ENCODE measurements around the gene F10.
"Not testable (repeated sequence)": the region's sequence is repeated elsewhere in the genome, so short reads cannot be mapped to it uniquely, and the experiment has no call there.

The F10 gene

GRCh38 chr13:113155982-113156655 lies 33.5 kb downstream of the F10 start:
- no peak for DNase-seq

DNA sequence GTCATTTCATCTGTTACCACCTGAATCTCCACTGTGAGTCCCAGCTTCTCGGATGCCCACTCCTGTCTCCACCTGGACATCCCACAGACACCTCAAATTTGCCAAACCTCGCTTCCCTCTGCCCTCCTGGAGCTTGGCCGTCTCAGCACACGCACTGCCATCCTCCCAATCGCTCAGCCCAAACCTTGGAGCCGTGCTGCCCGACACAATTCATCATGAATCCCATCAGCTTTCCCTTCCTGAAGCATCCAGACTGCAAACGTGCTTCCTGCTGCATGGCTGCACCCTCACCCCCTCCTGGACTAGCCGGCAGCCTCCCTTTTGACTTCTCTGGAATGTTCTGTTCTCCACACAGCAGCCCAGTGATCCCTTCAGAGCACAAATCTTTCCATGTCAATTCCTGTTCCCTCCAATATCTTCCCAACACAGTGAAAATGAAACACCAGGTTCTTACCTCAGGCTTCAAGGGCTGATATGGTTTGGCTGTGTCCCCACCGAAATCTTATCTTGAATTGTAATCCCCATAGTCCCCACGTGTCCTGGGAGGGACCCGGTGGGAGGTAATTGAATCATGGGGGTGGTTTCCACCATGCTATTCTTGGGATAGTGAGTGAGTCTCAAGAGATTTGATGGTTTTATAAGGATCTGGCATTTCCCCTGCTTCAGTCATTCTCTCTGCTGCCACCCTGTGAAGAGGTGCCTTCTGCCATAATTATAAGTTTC lies 34.8 kb downstream of the F10 start:
- no peak for DNase-seq

DNA sequence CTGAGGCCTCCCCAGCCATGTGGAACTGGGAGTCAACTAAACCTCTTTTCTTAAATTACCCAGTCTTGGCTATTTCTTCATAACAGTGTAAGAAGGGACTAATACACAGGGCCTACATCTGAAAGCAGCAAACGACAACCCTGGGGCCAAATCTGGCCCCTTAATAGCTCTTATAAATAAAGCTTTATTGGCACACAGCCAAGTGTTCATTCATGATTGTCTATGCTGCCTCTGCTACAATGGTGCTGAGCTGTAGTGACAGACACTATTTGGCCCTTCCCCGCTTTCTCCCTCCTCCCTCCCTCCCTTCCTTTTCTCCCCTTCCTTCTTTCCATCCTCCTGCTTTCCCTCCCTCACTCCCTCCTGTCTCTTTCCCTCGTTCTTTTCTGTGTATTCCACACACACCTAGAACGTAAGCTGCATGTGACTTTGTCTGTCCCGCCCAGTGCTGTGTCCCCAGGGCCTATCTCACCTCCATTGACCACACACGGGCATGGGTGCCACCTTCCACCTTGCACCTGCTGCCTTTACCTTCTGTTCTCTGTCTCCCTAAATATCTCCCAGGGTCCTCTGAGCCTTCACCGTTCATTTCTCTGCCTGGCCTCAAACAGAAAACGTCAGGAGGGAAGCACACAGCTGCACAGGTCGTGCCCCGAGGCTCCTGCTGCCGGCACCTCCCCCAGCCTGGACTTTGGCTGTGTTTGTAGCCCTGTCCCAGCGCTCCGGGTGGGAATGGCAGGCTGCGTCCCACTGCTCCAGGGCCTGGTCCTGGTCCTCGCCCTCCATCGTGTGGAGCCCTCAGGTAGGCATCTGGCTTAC lies 35.5 kb downstream of the F10 start, which contains the start of gene PROZ:
Gene PROZ, plus strand, starts transcription at position 720 of the 819 bp plus-strand sequence. Its CDS starts 13 bp downstream, at position 733.
- no peak for DNase-seq

- no peak for DNase-seq
Measured at GRCh38 chr13:113158946-113159345, 36.3 kb downstream of the F10 start.

- DNase-seq: no peak
Measured at GRCh38 chr13:113159701-113160100, 37.1 kb downstream of the F10 start.

DNA sequence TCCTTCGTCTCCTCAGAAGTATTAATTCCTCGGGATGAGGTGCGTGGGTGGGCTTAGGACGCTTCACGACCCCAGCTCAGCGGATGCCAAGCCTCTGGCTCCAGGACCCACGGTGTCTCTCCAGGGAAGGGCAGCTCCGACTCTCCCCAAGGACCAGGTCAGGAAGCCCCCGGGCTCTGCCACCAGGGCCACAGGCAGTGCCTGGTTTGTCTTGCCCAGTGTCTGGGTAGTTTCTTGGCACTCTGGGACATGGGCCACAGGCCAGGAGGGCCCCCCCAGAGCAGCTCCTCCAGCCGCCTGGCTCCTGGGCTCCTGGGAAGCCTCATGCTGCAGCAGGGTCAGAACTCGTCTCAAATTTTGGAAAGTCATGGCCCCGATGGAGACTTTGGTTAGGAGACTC lies 38.4 kb downstream of the F10 start:
- no peak for DNase-seq

GRCh38 chr13:113161433-113161832 lies 38.8 kb downstream of the F10 start:
- no peak for DNase-seq

- not testable (repeated sequence) for DNase-seq
Measured at GRCh38 chr13:113161975-113162374, 39.4 kb downstream of the F10 start.

DNA sequence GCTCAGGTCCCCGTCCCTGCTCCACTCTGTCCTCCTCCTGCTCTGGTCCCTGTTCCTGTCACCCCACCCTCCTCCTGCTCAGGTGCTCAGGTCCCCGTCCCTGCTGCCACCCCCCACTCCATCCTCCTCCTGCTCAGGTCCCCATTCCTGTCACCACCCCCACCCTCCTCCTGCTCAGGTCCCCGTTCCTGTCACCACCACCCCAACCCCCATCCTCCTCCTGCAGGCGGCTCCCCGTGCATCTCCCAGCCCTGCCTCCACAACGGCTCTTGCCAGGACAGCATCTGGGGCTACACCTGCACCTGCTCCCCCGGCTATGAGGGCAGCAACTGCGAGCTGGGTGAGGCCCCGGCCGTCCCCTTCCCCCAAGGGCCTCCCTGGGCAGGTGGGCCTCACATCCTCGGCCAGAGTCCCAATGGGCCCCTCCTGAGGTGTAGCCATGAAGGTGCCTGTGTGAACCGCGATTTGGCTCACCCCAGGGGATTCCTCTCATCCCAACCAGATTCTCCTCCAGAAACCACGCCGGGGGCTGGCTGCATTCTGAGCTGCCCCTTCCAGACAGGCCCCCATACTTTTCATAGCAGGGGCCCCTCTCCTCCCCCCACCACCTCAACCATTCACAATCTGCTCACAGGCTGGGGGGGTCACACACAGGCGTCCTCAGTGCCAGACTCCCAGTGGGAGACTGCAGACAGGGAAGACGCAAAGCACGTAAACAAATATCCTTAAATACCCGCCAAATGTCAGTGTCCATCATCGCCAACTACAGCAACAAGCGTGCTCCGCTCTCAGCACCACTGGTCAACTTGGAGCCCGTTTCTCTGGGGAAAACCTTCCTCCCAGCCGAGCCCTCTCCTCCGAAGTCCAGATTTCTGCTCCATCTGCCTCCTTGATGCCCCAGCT lies 40.4 kb downstream of the F10 start:
- DNase-seq: no peak

DNA sequence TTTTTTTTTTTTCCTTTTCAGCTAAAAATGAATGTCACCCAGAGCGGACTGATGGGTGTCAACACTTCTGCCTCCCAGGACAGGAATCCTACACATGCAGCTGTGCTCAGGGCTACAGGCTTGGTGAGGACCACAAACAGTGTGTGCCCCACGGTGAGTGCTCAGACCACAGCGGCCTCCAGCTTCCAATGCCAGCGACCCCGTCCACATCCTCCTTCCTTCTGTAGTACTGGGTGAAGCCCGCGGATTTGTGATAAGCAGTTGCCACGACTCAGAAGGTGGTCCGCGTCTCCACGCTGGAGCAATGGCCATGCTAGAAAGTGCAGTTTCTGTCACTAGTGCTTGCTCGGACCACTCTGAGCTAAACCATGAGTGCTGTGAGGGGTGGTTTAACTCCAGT lies 41.9 kb downstream of the F10 start:
- DNase-seq: no peak

- DNase-seq: no peak
Measured at GRCh38 chr13:113166266-113166665, 43.7 kb downstream of the F10 start.

DNA sequence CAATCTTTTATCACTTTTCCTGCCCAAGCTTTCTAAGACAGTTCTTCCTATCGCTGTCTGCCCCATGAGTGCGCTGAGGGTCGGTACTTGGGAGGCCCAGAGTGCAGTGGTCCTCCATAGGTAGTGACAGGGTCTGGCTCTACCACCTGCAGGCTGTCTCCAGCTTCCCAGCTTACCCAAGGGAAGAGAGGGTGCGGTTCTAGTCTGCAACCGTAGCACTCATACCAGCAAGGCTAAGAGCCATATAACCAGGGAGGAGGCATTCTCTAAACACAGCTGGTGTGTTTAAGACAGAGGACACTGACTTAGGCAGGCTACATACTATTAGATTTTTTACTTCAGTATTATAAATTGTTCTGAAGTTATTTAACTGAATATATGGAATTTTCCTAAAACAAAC lies 44.1 kb downstream of the F10 start:
- no peak for DNase-seq

DNA sequence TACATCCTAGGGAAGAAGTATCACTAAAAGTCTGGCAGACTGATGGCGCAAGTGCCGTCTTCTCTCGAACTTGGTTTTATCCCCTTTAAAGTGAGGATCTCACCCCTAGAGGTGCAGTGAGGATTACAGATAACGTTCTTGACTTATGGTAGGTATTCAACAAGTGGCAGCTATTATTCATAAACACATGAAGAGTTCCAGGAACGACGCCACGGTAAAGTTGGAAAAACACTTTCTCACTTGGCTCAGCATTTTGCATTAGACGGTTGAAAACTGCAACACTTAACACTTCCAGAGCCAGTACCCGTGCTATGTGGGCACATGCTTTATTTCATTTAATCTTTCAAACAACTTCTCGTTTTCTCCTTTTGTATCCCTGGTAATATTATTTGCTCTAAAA lies 44.6 kb downstream of the F10 start:
- DNase-seq: no peak

GRCh38 chr13:113167575-113167974 lies 45.0 kb downstream of the F10 start:
- DNase-seq: no peak

DNA sequence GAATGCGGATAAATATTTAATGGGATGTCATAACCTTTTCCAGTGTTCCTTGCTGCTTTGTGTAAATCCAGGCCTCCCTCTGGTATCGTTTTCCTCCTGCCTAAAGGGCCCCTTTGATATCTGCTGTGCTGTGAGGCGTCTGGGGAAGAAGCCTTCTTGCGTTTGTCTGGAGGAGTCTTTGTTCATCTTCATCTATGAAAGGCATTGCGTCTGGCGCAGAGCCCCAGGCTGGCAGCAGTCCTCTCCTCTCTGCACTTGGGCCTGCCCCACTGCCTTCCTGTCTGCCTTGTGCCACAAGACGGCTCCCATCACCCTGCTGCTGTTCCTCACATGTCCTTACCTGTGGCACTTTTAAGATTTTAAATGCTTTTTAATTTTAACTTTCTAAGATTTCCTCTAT lies 45.6 kb downstream of the F10 start:
- DNase-seq: no peak

DNA sequence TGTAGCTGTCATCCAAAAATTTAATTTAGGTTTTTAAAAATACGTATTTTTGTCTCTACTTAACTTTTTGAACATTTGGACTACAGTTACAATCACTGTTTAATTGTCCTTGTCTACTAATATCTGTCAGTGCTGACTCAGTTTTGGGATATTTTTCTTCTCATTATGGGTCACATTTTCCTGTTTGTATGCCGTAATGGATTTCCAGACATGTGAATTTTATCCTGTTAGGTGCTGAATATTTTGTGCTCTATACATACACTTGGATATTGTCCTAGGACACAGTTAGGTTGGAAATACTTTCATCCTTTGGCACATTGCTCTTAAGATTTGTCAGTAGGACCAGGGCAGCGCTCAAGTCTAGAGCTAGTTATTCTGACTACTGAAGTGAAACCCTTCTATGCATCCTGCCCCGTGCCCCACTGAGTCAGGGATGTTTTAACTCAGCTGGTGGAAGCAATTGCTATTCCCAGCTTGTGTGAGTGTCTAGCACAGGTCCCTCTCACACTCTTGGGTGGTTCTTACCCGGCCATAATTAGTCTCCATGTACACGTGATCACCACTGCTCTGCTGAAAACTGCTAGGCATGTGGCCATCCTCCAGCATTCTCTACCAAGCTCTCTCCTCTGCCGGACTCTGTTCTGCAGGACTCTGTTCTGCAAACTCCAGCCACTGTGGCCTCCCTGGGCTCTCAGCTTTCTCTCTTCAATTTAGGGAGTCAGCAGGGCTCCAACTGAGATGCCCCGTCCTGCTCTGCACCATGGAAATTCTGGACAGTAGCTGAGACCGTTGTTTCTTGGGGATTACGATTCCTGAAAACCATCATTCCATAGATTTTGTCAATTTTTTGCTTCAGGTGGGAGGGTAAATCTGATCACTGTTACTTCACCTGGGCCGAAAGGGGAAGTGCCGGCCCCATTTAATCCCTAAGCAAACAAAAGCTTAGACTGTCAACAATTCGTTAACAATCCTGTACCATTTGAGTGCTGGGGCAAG lies 47.0 kb downstream of the F10 start:
- no peak for DNase-seq

- DNase-seq: no peak
Measured at GRCh38 chr13:113170511-113170910, 47.9 kb downstream of the F10 start.

DNA sequence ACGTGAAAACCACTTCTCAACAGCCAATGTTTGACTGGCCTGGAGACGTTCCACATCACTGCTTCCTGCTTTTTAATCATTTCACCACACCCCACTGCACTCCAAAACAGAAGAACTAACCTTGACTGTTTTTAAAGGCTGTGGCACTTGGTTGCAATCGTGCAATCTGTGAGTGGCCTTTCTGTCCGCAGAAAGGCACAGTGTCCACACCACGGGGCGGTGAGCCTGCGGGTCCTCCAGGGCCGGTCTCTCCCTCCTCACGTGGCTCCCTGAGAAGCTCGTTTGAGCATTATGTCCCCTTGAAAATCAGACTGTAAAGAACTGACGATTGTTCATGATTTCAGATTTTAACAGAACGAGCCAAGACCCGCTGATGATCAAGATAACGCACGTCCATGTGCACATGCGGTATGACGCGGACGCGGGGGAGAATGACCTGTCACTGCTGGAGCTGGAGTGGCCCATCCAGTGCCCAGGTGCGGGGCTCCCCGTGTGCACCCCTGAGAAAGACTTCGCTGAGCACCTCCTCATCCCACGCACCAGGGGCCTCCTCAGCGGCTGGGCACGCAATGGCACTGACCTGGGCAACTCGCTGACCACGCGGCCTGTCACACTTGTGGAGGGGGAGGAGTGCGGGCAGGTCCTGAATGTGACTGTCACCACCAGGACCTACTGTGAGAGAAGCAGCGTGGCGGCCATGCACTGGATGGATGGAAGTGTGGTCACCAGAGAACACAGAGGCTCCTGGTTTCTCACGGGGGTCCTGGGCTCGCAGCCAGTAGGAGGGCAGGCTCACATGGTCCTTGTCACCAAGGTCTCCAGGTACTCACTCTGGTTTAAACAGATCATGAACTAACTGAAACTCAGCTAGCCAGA lies 48.9 kb downstream of the F10 start:
- DNase-seq: no peak

DNA sequence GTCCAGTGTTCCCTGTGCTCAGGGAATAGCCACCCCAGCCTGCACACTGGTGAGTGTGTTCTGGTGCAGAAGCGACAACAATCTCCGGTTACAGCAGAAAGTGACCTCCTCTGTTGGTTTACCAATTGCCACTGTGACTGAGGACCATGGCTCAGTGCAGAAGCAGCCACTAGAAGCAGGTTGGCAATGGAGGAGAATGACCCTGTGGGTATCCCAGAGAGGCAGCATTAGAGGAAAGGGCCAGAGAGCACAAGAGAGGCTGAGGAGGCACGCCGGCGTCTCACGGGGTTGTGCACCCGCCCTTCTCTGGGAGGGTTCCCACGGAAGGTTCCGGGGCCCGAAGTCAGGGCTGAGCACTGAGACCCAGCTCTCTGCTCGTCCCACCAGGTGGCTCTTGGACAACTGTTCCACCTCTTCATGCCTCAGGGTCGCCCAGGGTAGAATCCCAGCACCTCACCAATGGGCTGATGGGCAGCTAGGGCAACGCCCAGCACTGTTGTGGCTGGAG lies 49.9 kb downstream of the F10 start:
- no peak for DNase-seq

- DNase-seq: no peak
Measured at GRCh38 chr13:113176280-113176679, 53.7 kb downstream of the F10 start.
